Hepatocyte (in vitro differentiated cells): ENCODE data around the gene GPC5.

ENCODE experiments used
- CTCF ChIP-seq: fragments of 200-600 bp; sonication (generic); IDR thresholded peaks from 2 replicates; pipeline ENCODE4 v1.5.1; 2016; ENCODE audit warnings: antibody characterized with exemption, mild to moderate bottlenecking; ENCODE audit not compliant: poor library complexity
- EZH2 ChIP-seq: fragments of 200-600 bp; sonication (generic); IDR thresholded peaks from 2 replicates; pipeline ENCODE4 v1.6.1; 2016; ENCODE audit warnings: antibody characterized with exemption, mild to moderate bottlenecking, borderline replicate concordance
- EZH2phosphoT487 ChIP-seq: fragments of 200-600 bp; sonication (generic); IDR thresholded peaks from one replicate; pipeline ENCODE4 v1.6.1; 2018; ENCODE audit warnings: antibody characterized with exemption, mild to moderate bottlenecking, low read depth, moderate library complexity; ENCODE audit not compliant: unreplicated experiment, severe bottlenecking

GRCh38 chr13:92827503-92827902 is 1429.1 kb downstream of the GPC5 start:
- TF ChIP-seq CTCF (no peak), EZH2phosphoT487 (no peak), EZH2 (no peak)
